K562 (cell line): ENCODE measurements around the gene HUNK. TPM values are rescaled to one million over a fixed set of nuclear protein-coding genes. Genes with fewer than 3 reads are reported as not detected.

ENCODE experiments used
- ATAC-seq: fragments of 200-7000 bp; cut with Tn5 transposase; 3 replicates; pipeline ENCODE4 v1.9.1; 2020; ENCODE audit warnings: moderate library complexity
- BruUV-seq: library from RNA; stranded (reverse); fragments of 400-500 nt; replicated peaks from 2 replicates; lab custom pipeline; 2021; lab: Mats Ljungman, UMichigan
- CTCF ChIA-PET: fragments of 300-600 bp; formaldehyde crosslinking; extraction: SDS; loops from one replicate; lab custom pipeline; 2021; ENCODE audit warnings: low intra/inter-chr PET ratio; lab: Yijun Ruan, JAX
- POLR2A ChIA-PET: fragments of 300-600, 350-650 bp; sonication (Branson Sonifier 250); formaldehyde crosslinking; extraction: SDS; loops from one replicate; lab custom pipeline; 2021; ENCODE audit warnings: antibody characterized with exemption, inconsistent platforms; lab: Yijun Ruan, JAX
- DNase-seq, 4 experiments: peaks; one replicate each; pipeline versions ENCODE4 v3.0.0 to v3.0.0-alpha.2; 2011 to 2018; ENCODE audit warnings: low spot score in 3 of 4, mixed read lengths in 3 of 4; ENCODE audit errors: extremely low read depth in 1 of 4
- FAIRE-seq: peaks from 2 replicates; lab custom pipeline; 2011; peaks lifted over from hg19 to GRCh38; lab: Jason Lieb, UNC
- H2AFZ ChIP-seq: 2 replicates; pipeline ENCODE4 v1.6.0; 2011; ENCODE audit warnings: low read depth, low read length, control low read depth, inconsistent platforms
- H3K27ac ChIP-seq: fragments of 200-600 bp; 3 replicates; pipeline ENCODE4 v1.8.0; 2011; ENCODE audit warnings: low read depth, mild to moderate bottlenecking, control low read depth, inconsistent platforms, low read length, moderate library complexity, mixed read lengths; ENCODE audit errors: extremely low read depth
- H3K27me3 ChIP-seq, 2 experiments: fragments of 300-600 bp in 1 of 2; 2 replicates in 1 of 2; 3 replicates in 1 of 2; pipeline versions ENCODE4 v1.6.0 to v1.8.0; 2011; ENCODE audit warnings: inconsistent platforms in 2 of 2, low read length in 2 of 2, mild to moderate bottlenecking in 1 of 2, mixed read lengths in 1 of 2, moderate library complexity in 1 of 2; ENCODE audit not compliant: control insufficient read depth in 2 of 2, insufficient read depth in 2 of 2
- H3K36me3 ChIP-seq: fragments of 300-600 bp; 3 replicates; pipeline ENCODE4 v1.8.0; 2011; ENCODE audit warnings: mild to moderate bottlenecking, low read length, inconsistent platforms; ENCODE audit not compliant: control insufficient read depth, insufficient read depth
- H3K4me1 ChIP-seq, 2 experiments: fragments of 200-600 bp in 1 of 2; replicated peaks in 1 of 2; 2 replicates in 1 of 2; 3 replicates in 1 of 2; pipeline versions ENCODE4 v1.5.1 to v1.8.0; 2011; ENCODE audit warnings: inconsistent platforms in 2 of 2, low read length in 2 of 2, mild to moderate bottlenecking in 1 of 2, mixed read lengths in 1 of 2, moderate library complexity in 1 of 2; ENCODE audit not compliant: control insufficient read depth in 2 of 2, insufficient read depth in 2 of 2
- H3K4me2 ChIP-seq: 2 replicates; pipeline ENCODE4 v1.6.1; 2011; ENCODE audit warnings: low read length, control low read depth, inconsistent platforms, mixed read lengths; ENCODE audit not compliant: insufficient read depth
- H3K4me3 ChIP-seq: fragments of 200-600 bp; sonication (generic), shearing (Covaris generic); 2 replicates; pipeline ENCODE4 v1.5.1; 2016; ENCODE audit warnings: control low read depth, inconsistent platforms
- H3K79me2 ChIP-seq: fragments of 200-600 bp; 3 replicates; pipeline ENCODE4 v1.8.0; 2011; ENCODE audit warnings: low read length, inconsistent platforms; ENCODE audit not compliant: control insufficient read depth, insufficient read depth
- H3K9ac ChIP-seq, 2 experiments: 2 replicates each; pipeline versions ENCODE4 v1.6.0 to v1.6.1; 2011; ENCODE audit warnings: low read depth in 2 of 2, low read length in 2 of 2, control low read depth in 1 of 2, inconsistent platforms in 1 of 2, mild to moderate bottlenecking in 1 of 2, mixed read lengths in 1 of 2; ENCODE audit not compliant: insufficient read depth in 1 of 2
- H3K9me1 ChIP-seq: one replicate; pipeline ENCODE4 v1.6.0; 2011; ENCODE audit warnings: inconsistent platforms, mild to moderate bottlenecking, low read length, moderate library complexity; ENCODE audit not compliant: control insufficient read depth, insufficient read depth
- H3K9me3 ChIP-seq: replicated peaks from 2 replicates; pipeline ENCODE4 v1.5.1; 2011; ENCODE audit warnings: low read depth, low read length, inconsistent platforms; ENCODE audit not compliant: control insufficient read depth, insufficient read depth
- H4K20me1 ChIP-seq: replicated peaks from 2 replicates; pipeline ENCODE4 v1.6.1; 2011; ENCODE audit warnings: low read length, inconsistent platforms, mixed read lengths; ENCODE audit not compliant: control insufficient read depth, insufficient read depth
- EP400 ChIP-seq: fragments of 450-650 bp; IDR thresholded peaks from 2 replicates; pipeline ENCODE4 v1.6.1; 2017; ENCODE audit warnings: antibody characterized with exemption, mild to moderate bottlenecking, moderate library complexity
- HCFC1 ChIP-seq: IDR thresholded peaks from 2 replicates; pipeline ENCODE4 v1.6.1; 2012; ENCODE audit warnings: low read depth, low read length, improper control_type of control experiment
- HNRNPH1 ChIP-seq: fragments of 200-400 bp; formaldehyde crosslinking; optimal IDR thresholded peaks from 2 replicates; pipeline ENCODE3; 2017; ENCODE audit warnings: low read depth, mild to moderate bottlenecking, low read length, moderate library complexity
- KLF6 ChIP-seq: fragments of 250-450 bp; sonication (Bioruptor Pico); IDR thresholded peaks from 2 replicates; pipeline ENCODE4 v1.4.0; 2020; ENCODE audit warnings: mild to moderate bottlenecking, moderate library complexity, borderline replicate concordance
- MAFG ChIP-seq: fragments of 450-650 bp; conservative IDR thresholded peaks from 2 replicates; pipeline ENCODE4 v1.6.1; 2016; ENCODE audit warnings: missing genetic modification characterization, missing compliant biosample characterization
- NFIC ChIP-seq: fragments of 450-650 bp; IDR thresholded peaks from 2 replicates; pipeline ENCODE4 v1.6.1; 2017; ENCODE audit warnings: mild to moderate bottlenecking, inconsistent platforms
- PCBP1 ChIP-seq: fragments of 200-400 bp; formaldehyde crosslinking; IDR thresholded peaks from 2 replicates; pipeline ENCODE4 v1.6.1; 2018; ENCODE audit warnings: mild to moderate bottlenecking, low read depth, low read length; ENCODE audit not compliant: poor library complexity, severe bottlenecking
- PURB ChIP-seq: sonication (generic); formaldehyde crosslinking; IDR thresholded peaks from 2 replicates; pipeline ENCODE4 v1.9.0; 2021; ENCODE audit warnings: low read depth, mild to moderate bottlenecking, missing genetic modification reagents
- YY1 ChIP-seq, 3 experiments: IDR thresholded peaks; 2 replicates each; pipeline ENCODE4 v1.6.1; 2011; ENCODE audit warnings: low read length in 2 of 3, mild to moderate bottlenecking in 2 of 3, moderate library complexity in 2 of 3, borderline replicate concordance in 1 of 3, control low read depth in 1 of 3, low read depth in 1 of 3; ENCODE audit not compliant: insufficient read depth in 3 of 3, insufficient replicate concordance in 2 of 3, control insufficient read depth in 1 of 3, insufficient read length in 1 of 3; ENCODE audit errors: extremely low read depth in 1 of 3
- ZNF133 ChIP-seq: fragments of 250-450 bp; sonication (Bioruptor Pico); IDR thresholded peaks from 2 replicates; pipeline ENCODE4 v1.4.0; 2020; ENCODE audit warnings: mild to moderate bottlenecking
- WGBS: fragments of 100-300 bp; shearing (Covaris generic); methylation state at CpG from one replicate; pipeline ENCODE4 v1.1.6; 2016; ENCODE audit warnings: low coverage, mixed read lengths; ENCODE audit not compliant: insufficient coverage; ENCODE audit errors: missing lambda C conversion rate; 5-methylcytosine and 5-hydroxymethylcytosine counted together
- in situ Hi-C: fragments of 300-500 bp; cut with MboI; formaldehyde crosslinking; loops from 4 replicates; pipeline ENCODE4 v1.15.0; 2018; ENCODE audit warnings: inconsistent platforms, mixed read lengths
- intact Hi-C: fragments of 100-400 bp; cut with micrococcal nuclease; formaldehyde crosslinking; loops from 2 replicates; pipeline ENCODE4 v1.14.2; 2022
- polyA plus RNA-seq, 8 experiments: library from polyadenylated mRNA; depleted of rRNA in 4 of 8; stranded (reverse) in 5 of 8; unstranded in 3 of 8; fragments of >200 nt; fragmentation: Nextera tagmentation in 2 of 8; fragmentation: Illumina TruSeq in 1 of 8; extraction: Ambion mirVana in 2 of 8; extraction: Trizol in 1 of 8; gene quantifications; 2 replicates each; pipeline versions ENCODE4 v1.2.1 to v1.2.3, GENCODE V29; 2011 to 2014; ENCODE audit warnings: inconsistent platforms in 1 of 8, missing spikeins in 1 of 8
- total RNA-seq, 7 experiments: library from RNA; depleted of rRNA in 6 of 7; stranded (reverse); fragments of >200 nt in 6 of 7; fragmentation: Illumina TruSeq in 2 of 7; extraction: Trizol in 2 of 7; gene quantifications; 2 replicates each; pipeline versions ENCODE4 v1.2.1 to v1.2.3, GENCODE V29; 2011 to 2021; ENCODE audit warnings: low replicate concordance in 1 of 7
- TF ChIP-seq, protein P1 (sequence below): fragments of 250-450 bp; sonication (Bioruptor Pico); IDR thresholded peaks from 2 replicates; pipeline ENCODE4 v1.8.0; 2022; ENCODE audit warnings: moderate library complexity, mild to moderate bottlenecking, inconsistent platforms

Gene HUNK
- total and polyA plus RNA-seq, 9 of the 15 experiments (the other 6 are each of a cell fraction or from before 2014, with no cell fraction given), result not detected

DNA sequence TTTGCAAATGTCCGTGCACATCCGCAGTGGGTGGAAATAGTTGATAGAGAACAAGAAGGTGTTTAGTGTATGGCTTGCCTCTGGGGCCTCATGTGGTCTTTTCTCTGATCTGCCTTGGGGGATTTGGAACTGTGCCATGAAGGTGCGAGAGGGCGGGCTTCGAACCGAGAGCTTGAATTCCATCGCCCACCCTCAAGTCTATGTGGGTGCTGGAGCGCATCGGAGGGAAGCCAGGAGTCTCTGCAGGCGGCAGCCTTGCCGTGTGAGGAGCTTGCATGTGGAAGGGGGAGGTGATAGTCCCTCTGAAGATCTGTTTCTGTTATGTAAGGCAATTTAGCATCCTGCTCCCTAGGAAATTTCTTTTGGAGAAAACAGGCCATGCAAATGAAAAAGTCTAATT, 119.6 kb downstream of the HUNK start:
- no peak for ATAC-seq
- H4K20me1 ChIP-seq, result 0 out of 2 replicates have a peak, but pooled peaks cover 3% of the 10 kb centered on the region
- H2AFZ ChIP-seq, result no peak overlapping the region
- no peak overlapping the region for H3K4me2 ChIP-seq
- H3K4me1 ChIP-seq, result no peaks in the 10 kb centered on the region
- H3K79me2 ChIP-seq, result no peaks in the 10 kb centered on the region
- peaks cover 30 to 48% of the 10 kb centered on the region in 2 experiments for H3K27me3 ChIP-seq
- TF ChIP-seq ZNF133 (CRISPR knock-in tag) (no peak), NFIC (peak; percentile 27; the same call in 1 of the 2 replicates)
- TF ChIP-seq, all 486 proteins: peak for 1
- H3K9me3 ChIP-seq, result no peaks in the 10 kb centered on the region
- CTCF ChIA-PET, result no interaction called here
- intact Hi-C loops (loop anchor here (1.0 to 5.0 kb wide), 2 partner anchors 165 to 266 kb away; no protein-coding TSS in a partner anchor), in situ Hi-C loops (no loop called here)
- H3K27ac ChIP-seq, result no peak overlapping the region
- DNase-seq (no peak), FAIRE-seq (no peak)
- BruUV-seq, result no TSS peak
- H3K4me3 ChIP-seq, result no peak overlapping the region
- no peaks in the 10 kb centered on the region for H3K36me3 ChIP-seq
- WGBS, result under 1% methylated on average over 11 of the region's 11 CpGs
- POLR2A ChIA-PET, result no interaction called here
- H3K9me1 ChIP-seq, result no peaks in the 10 kb centered on the region
- no peak overlapping the region for H3K9ac ChIP-seq

- no TSS peak for BruUV-seq
- Histone ChIP-seq H3K79me2 (no peaks in the 10 kb centered on the region), H3K9me3 (no peaks in the 10 kb centered on the region), H3K4me3 (no peak overlapping the region), H3K4me1 (no peaks in the 10 kb centered on the region), H3K36me3 (no peaks in the 10 kb centered on the region), H3K27ac (no peak overlapping the region), H2AFZ (no peak overlapping the region), H3K9me1 (no peaks in the 10 kb centered on the region), H3K9ac (no peak overlapping the region), H3K4me2 (no peak overlapping the region), H3K27me3 (peaks cover 41 to 57% of the 10 kb centered on the region in 2 experiments), H4K20me1 (0 out of 2 replicates have a peak, but pooled peaks cover 3% of the 10 kb centered on the region)
- intact Hi-C loops, result loop anchor here (5.0 kb wide), 1 partner anchor 163 kb away; no protein-coding TSS in a partner anchor
- ATAC-seq (no peak), DNase-seq (no peak), FAIRE-seq (no peak)
- ChIA-PET CTCF (no interaction called here), POLR2A (interaction anchor here (0.7 kb wide), 1 partner anchor 46 kb away, joined by 3 read pairs; no protein-coding TSS in a partner anchor)
- in situ Hi-C loops, result no loop called here
- 3% methylated on average over 10 of the region's 10 CpGs for WGBS
- TF ChIP-seq PCBP1, result no peak
- no peak for TF ChIP-seq HNRNPH1
- no peak for TF ChIP-seq KLF6 (CRISPR knock-in tag)
- no peak for TF ChIP-seq PURB (CRISPR knock-in tag)
- TF ChIP-seq EP400, result no peak
- no peak for TF ChIP-seq HCFC1
- no peak for TF ChIP-seq MAFG (tag)
- TF ChIP-seq YY1 (IDR thresholded peaks at IDR 0.05; ENCODE audit: borderline replicate concordance in 1 of 3, control insufficient read depth in 1 of 3, extremely low read depth in 1 of 3, insufficient read depth in 3 of 3, insufficient read length in 1 of 3, insufficient replicate concordance in 2 of 3, low read depth in 1 of 3, low read length in 2 of 3), result no peak
- TF ChIP-seq, protein P1, sequence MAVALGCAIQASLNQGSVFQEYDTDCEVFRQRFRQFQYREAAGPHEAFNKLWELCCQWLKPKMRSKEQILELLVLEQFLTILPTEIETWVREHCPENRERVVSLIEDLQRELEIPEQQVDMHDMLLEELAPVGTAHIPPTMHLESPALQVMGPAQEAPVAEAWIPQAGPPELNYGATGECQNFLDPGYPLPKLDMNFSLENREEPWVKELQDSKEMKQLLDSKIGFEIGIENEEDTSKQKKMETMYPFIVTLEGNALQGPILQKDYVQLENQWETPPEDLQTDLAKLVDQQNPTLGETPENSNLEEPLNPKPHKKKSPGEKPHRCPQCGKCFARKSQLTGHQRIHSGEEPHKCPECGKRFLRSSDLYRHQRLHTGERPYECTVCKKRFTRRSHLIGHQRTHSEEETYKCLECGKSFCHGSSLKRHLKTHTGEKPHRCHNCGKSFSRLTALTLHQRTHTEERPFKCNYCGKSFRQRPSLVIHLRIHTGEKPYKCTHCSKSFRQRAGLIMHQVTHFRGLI, result no peak
Observed at GRCh38 chr21:31993826-31994825, 121.3 kb downstream of the HUNK start.
